SK-N-MC (cell line): ENCODE results near the gene GATA2.

Source experiments
- EZH2 ChIP-seq: fragments of 200-600 bp; sonication (generic); IDR thresholded peaks from one replicate; pipeline ENCODE4 v1.6.1; 2017; ENCODE audit warnings: antibody characterized with exemption
- POLR2AphosphoS5 ChIP-seq: IDR thresholded peaks from 2 replicates; pipeline ENCODE4 v1.6.1; 2012; ENCODE audit warnings: mild to moderate bottlenecking, low read depth, low read length, borderline replicate concordance

GRCh38 chr3:128442949-128443348 is 50.1 kb downstream of the GATA2 start:
- TF ChIP-seq EZH2: no peak
- no peak for TF ChIP-seq POLR2AphosphoS5
